HG03432 (cell line): ENCODE results near the gene CHAF1A.

ENCODE experiments used
- ATAC-seq: cut with Tn5 transposase; IDR thresholded peaks from one replicate; pipeline ENCODE4 v1.9.1; 2021; ENCODE audit warnings: mild to moderate bottlenecking, moderate library complexity; ENCODE audit not compliant: unreplicated experiment

Gene CHAF1A, protein sequence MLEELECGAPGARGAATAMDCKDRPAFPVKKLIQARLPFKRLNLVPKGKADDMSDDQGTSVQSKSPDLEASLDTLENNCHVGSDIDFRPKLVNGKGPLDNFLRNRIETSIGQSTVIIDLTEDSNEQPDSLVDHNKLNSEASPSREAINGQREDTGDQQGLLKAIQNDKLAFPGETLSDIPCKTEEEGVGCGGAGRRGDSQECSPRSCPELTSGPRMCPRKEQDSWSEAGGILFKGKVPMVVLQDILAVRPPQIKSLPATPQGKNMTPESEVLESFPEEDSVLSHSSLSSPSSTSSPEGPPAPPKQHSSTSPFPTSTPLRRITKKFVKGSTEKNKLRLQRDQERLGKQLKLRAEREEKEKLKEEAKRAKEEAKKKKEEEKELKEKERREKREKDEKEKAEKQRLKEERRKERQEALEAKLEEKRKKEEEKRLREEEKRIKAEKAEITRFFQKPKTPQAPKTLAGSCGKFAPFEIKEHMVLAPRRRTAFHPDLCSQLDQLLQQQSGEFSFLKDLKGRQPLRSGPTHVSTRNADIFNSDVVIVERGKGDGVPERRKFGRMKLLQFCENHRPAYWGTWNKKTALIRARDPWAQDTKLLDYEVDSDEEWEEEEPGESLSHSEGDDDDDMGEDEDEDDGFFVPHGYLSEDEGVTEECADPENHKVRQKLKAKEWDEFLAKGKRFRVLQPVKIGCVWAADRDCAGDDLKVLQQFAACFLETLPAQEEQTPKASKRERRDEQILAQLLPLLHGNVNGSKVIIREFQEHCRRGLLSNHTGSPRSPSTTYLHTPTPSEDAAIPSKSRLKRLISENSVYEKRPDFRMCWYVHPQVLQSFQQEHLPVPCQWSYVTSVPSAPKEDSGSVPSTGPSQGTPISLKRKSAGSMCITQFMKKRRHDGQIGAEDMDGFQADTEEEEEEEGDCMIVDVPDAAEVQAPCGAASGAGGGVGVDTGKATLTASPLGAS

DNA sequence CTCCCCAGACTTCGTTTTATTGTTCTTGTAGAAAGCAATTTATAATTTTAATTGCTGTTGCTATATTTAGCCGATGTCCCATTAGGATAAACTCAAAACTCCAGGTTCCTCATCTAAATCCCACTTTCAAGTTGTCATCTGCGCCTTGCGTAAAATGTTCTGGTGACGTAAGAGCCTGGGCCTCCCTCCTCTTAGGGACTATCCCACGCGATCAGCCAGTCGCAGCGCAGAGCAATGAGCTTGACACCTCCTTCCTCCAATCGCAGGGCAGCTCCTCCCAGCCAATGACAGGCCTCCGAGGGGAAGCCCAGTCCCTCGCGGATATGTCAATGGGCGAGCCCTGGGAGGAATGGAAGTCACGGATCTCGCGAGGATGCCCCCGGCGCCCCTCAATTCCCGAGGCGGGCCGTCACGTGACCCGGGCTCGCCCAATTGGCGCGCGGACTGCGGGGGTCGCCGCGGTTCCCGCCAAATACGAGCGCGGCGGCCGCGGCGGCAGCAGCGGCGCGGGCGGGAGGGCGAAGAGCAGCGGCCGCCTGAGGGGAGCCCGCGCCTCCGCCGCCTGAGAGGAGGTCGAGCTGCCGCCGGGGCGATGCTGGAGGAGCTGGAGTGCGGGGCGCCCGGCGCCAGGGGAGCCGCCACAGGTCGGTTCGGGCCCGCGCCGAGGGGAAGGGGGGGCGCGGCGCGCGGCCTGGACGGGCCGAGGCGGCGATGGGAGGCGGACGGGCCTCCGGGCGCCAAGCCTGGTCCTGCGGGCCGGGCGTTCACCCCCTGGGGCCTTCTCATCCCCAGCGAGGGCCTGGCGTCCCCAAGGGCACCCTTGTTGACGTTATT, at the start of gene CHAF1A:
Gene CHAF1A (plus strand): TSS at position 470 of the 834 bp plus-strand sequence. CDS start 123 bp downstream, at position 593.
- peak; percentile 74 for ATAC-seq

DNA sequence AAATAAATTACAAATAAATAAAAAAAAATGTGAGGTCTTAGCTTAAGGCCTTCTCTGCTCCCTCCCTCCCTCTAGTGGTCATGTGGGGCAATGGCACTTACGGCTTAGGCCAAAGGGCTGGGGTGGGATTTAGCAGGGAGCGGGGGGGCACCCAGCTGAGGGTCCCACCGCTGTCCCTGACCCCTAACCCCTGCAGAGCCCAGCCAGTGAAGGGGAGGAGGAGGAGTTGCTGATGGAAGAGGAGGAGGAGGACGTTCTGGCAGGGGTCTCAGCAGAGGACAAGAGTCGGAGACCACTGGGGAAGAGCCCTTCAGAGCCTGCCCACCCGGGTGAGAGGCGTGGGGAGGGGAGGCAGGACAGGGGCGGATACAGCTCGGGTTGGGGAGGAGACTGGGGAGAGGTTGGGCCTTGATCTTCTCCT, 49.7 kb upstream of the CHAF1A start:
- ATAC-seq = no peak

DNA sequence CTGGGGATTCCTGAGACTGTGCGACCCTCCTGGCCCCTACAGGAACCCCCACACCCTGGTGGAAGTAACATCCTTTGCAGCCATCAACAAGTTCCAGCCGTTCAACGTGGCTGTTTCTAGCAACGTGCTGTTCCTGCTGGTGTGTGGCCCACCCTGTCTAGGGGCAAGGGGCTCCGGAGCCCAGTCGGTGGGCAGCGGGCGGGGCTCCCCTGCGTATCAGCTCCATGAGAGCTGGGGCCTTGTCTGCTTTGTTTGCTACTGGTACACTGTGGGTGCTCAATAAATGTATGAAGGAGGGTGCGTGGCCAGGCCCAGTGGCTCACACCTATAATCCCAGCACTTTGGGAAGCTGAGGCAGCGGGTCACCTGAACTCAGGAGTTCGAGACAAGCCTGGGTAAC, 48.2 kb upstream of the CHAF1A start:
- no peak for ATAC-seq

- no peak for ATAC-seq
These were observed 47.5 kb upstream of the CHAF1A start for GRCh38 chr19:4354897-4355296.

DNA sequence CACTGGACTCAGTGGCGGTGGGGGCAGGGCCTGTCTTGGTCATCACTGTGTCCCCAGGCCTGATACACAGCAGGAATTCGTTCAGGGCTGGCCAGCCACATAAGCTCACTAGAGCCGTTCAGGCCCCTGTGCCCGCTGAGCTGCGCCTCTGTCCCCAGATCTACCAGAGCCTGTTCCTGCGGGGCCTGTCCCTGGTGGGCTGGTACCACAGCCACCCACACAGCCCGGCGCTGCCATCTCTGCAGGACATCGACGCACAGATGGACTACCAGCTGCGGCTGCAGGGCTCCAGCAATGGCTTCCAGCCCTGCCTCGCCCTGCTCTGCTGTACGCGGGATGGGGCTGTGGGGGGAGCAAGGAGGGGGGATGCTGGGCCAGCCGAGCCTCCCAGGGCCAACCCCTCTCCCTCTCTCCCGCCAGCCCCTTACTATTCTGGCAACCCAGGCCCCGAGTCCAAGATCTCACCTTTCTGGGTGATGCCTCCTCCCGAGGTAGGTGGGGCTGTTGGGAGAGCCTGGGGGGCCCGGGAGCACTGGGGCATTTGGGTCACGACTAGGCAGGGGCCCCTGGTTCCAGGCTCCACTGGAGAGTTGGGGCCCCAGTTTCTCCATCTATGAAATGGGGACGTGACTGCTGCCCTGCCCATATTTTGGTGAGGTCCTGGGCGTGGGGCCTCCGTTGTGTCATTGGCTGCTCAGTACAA, 45.2 kb upstream of the CHAF1A start:
- ATAC-seq = no peak

DNA sequence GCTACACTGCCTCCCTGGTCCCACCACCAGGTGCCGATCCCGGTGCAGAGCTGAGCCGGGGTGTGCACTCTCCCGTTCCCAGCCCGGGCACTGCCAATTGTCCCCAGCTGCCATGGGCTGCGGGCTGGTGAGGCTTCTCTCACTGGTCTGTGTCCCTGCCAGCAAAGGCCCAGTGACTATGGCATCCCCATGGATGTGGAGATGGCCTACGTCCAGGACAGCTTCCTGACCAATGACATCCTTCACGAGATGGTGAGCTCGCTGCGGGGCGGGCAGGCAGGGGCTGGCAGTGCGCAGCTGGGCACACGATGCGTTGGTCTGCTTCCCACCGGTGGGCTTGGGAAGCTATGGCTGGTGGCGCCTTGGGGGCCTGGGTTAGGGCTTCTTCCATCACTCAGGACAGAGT, 44.5 kb upstream of the CHAF1A start:
- ATAC-seq = no peak

- no peak for ATAC-seq
These were observed 43.5 kb upstream of the CHAF1A start for GRCh38 chr19:4358709-4359626.

- no peak for ATAC-seq
These were observed 42.8 kb upstream of the CHAF1A start for GRCh38 chr19:4359627-4360000.

GRCh38 chr19:4360081-4360569, 42.3 kb upstream of the CHAF1A start:
- no peak for ATAC-seq

- ATAC-seq = no peak
These were observed 41.7 kb upstream of the CHAF1A start for GRCh38 chr19:4360641-4361151.

DNA sequence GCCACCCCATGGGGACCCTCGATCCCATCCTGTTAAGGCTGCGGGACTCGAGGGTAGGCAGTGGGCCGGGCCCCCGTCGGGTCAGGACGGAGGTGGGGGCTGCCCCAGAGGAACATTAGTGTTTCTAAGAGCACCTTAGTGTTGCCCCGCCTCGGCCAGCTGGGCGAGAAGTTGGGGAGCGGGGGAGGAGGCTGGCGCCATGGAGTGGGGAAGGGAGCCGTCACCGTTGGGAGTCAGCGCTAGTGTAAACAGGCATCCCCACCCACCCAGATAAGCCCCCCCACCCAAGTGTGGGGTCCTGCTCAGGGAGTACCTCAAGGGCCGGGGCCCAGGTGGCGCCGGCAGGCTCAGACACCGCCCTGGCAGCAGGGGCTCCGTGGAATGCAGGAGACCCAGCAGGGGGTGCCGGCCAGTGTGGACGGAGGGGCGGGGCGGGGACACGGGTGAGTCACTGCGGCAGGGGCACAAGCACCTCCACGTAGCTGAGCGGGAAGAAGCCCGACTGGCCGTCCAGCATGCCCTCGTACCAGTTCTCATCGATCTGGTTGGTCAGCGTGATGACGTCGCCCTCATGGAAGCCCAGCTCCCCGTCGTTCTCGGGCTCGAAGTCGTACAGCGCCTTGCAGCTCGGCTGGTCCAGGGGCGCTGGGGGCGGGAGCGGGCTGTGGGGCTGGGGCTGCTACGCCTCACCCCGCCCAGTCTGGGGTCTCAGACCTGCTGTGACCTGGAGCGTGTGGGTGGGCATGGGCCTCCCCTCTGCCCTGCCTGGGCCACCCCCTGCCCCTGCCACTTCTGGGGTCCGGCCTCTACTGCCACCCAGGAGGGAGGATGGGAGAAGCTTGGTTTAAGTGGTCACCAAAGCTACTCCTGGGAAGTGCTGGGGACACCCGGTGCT, 41.0 kb upstream of the CHAF1A start:
- ATAC-seq = no peak

GRCh38 chr19:4362101-4362828, 40.2 kb upstream of the CHAF1A start:
- ATAC-seq = no peak

DNA sequence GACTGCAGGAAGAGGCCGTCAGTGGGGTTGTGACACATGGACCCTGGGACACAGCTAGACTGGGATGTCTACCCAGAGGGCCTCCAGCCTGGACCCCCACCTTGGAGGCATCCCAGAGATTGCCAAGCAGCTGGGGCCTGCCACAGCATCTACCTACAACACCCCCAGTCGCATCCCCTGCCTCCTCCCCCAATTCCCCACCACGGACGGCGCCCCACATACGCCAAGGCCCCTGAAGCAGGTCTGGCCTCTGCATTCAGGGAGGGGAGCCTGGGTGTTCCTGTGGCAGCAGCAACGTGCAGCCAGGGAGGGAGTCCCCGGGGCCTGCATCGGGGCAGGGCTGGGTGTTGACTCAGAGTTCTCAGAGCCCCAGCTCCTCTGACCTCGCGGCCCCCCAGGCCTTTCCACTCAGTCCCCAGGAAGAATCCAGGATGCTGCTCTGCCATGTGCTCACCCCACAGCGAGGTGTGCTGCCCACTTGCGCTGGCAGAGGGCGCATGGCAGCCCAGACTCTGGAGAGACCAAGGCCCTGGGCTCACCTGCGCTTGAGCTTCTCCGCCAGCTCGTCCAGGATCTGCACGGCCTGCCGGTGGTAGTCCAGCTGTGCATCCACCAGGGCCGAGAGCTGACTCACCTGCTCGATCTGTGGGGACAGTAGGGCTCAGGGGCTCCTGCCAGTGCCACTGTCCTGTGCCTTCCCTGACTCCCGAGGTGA, 39.5 kb upstream of the CHAF1A start:
- no peak for ATAC-seq

- no peak for ATAC-seq
These were observed 38.7 kb upstream of the CHAF1A start for GRCh38 chr19:4363571-4364304.

DNA sequence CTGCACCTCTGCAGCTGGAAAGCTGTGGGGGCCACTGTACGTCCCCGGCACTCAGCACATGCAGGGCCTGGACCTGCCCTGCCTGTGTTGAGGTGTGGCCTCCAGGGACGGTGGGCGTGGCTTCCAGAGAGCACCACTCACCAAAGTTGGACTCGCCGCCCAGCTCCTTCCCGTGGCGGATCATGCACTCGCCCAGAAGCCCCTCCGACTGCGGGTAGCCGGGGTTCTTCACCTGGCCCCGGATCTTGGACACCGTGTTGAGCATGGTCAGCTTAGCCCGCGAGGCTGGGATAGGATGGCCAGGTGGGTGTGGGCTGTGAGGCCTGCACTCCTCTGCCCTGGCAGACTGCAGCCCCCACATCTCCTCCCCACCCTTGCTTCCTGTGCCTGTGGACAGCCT, 37.1 kb upstream of the CHAF1A start:
- ATAC-seq = no peak
